Osteoblast (primary cell): Measurements from ENCODE around the gene KLHDC7A. TPM values are rescaled to one million over a fixed set of nuclear protein-coding genes. Genes with fewer than 3 reads are reported as not detected.

Experiments
- DNase-seq: peaks from one replicate; pipeline ENCODE4 v3.0.0; 2011; ENCODE audit warnings: low spot score, mixed read lengths; ENCODE audit not compliant: insufficient read length; ENCODE audit errors: missing footprints
- H2AFZ ChIP-seq: 2 replicates; pipeline ENCODE4 v1.6.0; 2011; ENCODE audit warnings: mild to moderate bottlenecking, low read length
- H3K27ac ChIP-seq: 2 replicates; pipeline ENCODE4 v1.5.1; 2011; ENCODE audit warnings: mild to moderate bottlenecking, low read depth, low read length, moderate library complexity
- H3K27me3 ChIP-seq: 2 replicates; pipeline ENCODE4 v1.6.0; 2012; ENCODE audit warnings: mild to moderate bottlenecking, control low read depth, inconsistent platforms, low read length, moderate library complexity; ENCODE audit not compliant: insufficient read depth
- H3K36me3 ChIP-seq: 2 replicates; pipeline ENCODE4 v1.5.1; 2011; ENCODE audit warnings: mild to moderate bottlenecking, low read length, control low read depth, moderate library complexity; ENCODE audit not compliant: insufficient read depth
- H3K4me1 ChIP-seq: 2 replicates; pipeline ENCODE4 v1.5.1; 2011; ENCODE audit warnings: mild to moderate bottlenecking, low read length, control low read depth, moderate library complexity; ENCODE audit not compliant: insufficient read depth
- H3K4me2 ChIP-seq: 2 replicates; pipeline ENCODE4 v1.6.0; 2011; ENCODE audit warnings: mild to moderate bottlenecking, low read length; ENCODE audit not compliant: insufficient read depth
- H3K4me3 ChIP-seq: fragments of 200-600 bp; sonication (generic); 3 replicates; pipeline ENCODE4 v1.5.1; 2012; ENCODE audit warnings: mild to moderate bottlenecking, low read length, inconsistent platforms; ENCODE audit not compliant: insufficient read depth
- H3K79me2 ChIP-seq: 2 replicates; pipeline ENCODE4 v1.6.0; 2012; ENCODE audit warnings: mild to moderate bottlenecking, low read length, control low read depth, inconsistent platforms; ENCODE audit not compliant: insufficient read depth
- H3K9me3 ChIP-seq: 2 replicates; pipeline ENCODE4 v1.5.1; 2011; ENCODE audit warnings: low read depth, low read length, control low read depth
- H4K20me1 ChIP-seq: 2 replicates; pipeline ENCODE4 v1.6.0; 2012; ENCODE audit warnings: mild to moderate bottlenecking, low read length, control low read depth; ENCODE audit not compliant: insufficient read depth
- total RNA-seq: library from RNA; depleted of rRNA; stranded (reverse); fragments of >200 nt; gene quantifications from 2 replicates; pipeline ENCODE4 v1.2.3, GENCODE V29; 2012
- TF ChIP-seq, protein P1 (sequence below): IDR thresholded peaks from 2 replicates; pipeline ENCODE4 v1.5.1; 2011; ENCODE audit warnings: mild to moderate bottlenecking, low read depth, low read length, moderate library complexity; ENCODE audit errors: extremely low read depth

The KLHDC7A gene
- total RNA-seq, 1 donor, result not detected

- no peak for DNase-seq
These were observed 21.1 kb downstream of the KLHDC7A start for GRCh38 chr1:18501833-18502232.

GRCh38 chr1:18504609-18505008 lies 23.9 kb downstream of the KLHDC7A start:
- no peaks in the 10 kb centered on the region for H3K27me3 ChIP-seq
- H3K4me1 ChIP-seq, result no peaks in the 10 kb centered on the region

More at GRCh38 chr1:18501833-18502232, 21.1 kb downstream of the KLHDC7A start:
- no peaks in the 10 kb centered on the region for H3K9me3 ChIP-seq
- no peak overlapping the region for H2AFZ ChIP-seq
- H3K4me2 ChIP-seq, result no peak overlapping the region
- H3K36me3 ChIP-seq, result no peaks in the 10 kb centered on the region
- no peaks in the 10 kb centered on the region for H4K20me1 ChIP-seq
- H3K4me1 ChIP-seq, result no peaks in the 10 kb centered on the region
- no peaks in the 10 kb centered on the region for H3K27me3 ChIP-seq
- no peak overlapping the region for H3K4me3 ChIP-seq
- TF ChIP-seq, protein P1, sequence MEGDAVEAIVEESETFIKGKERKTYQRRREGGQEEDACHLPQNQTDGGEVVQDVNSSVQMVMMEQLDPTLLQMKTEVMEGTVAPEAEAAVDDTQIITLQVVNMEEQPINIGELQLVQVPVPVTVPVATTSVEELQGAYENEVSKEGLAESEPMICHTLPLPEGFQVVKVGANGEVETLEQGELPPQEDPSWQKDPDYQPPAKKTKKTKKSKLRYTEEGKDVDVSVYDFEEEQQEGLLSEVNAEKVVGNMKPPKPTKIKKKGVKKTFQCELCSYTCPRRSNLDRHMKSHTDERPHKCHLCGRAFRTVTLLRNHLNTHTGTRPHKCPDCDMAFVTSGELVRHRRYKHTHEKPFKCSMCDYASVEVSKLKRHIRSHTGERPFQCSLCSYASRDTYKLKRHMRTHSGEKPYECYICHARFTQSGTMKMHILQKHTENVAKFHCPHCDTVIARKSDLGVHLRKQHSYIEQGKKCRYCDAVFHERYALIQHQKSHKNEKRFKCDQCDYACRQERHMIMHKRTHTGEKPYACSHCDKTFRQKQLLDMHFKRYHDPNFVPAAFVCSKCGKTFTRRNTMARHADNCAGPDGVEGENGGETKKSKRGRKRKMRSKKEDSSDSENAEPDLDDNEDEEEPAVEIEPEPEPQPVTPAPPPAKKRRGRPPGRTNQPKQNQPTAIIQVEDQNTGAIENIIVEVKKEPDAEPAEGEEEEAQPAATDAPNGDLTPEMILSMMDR, result no peak
- H3K27ac ChIP-seq, result no peak overlapping the region
- no peaks in the 10 kb centered on the region for H3K79me2 ChIP-seq

DNA sequence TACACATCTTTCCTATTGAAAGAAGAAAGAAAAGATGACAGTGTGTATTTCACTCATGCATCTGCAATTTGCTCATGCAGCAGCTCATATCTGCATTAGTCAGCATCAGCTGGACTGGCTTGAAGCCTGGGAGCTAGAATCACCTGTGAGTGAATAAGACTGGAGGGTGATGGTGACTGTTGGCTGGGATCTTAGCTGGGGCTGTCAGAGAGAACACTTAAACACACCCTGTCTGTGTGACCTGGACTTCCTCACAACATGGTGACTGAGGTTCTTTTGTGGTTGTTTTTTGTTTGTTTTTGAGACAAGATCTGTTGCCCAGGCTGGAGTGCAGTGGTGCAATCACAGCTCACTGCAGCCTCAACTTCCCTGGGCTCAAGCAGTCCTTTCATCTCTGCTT lies 24.9 kb downstream of the KLHDC7A start:
- Histone ChIP-seq H3K4me3 (no peak overlapping the region), H3K4me1 (no peaks in the 10 kb centered on the region)
- TF ChIP-seq, protein P1, result no peak

More at GRCh38 chr1:18504609-18505008, 23.9 kb downstream of the KLHDC7A start:
- Histone ChIP-seq H2AFZ (no peak overlapping the region), H3K27ac (no peak overlapping the region), H3K36me3 (no peaks in the 10 kb centered on the region), H3K4me3 (no peak overlapping the region), H3K79me2 (no peaks in the 10 kb centered on the region), H3K9me3 (no peaks in the 10 kb centered on the region), H3K4me2 (no peak overlapping the region), H4K20me1 (no peaks in the 10 kb centered on the region)
- TF ChIP-seq, protein P1, result no peak
- no peak for DNase-seq

GRCh38 chr1:18508084-18508483 lies 27.4 kb downstream of the KLHDC7A start:
- Histone ChIP-seq H3K9me3 (no peaks in the 10 kb centered on the region), H3K36me3 (no peaks in the 10 kb centered on the region), H4K20me1 (no peaks in the 10 kb centered on the region), H2AFZ (no peak overlapping the region), H3K4me2 (no peak overlapping the region), H3K79me2 (no peaks in the 10 kb centered on the region), H3K4me3 (no peak overlapping the region), H3K4me1 (no peaks in the 10 kb centered on the region), H3K27ac (no peak overlapping the region), H3K27me3 (no peaks in the 10 kb centered on the region)
- DNase-seq, result no peak
- TF ChIP-seq, protein P1, result no peak

More for the DNA sequence above, 24.9 kb downstream of the KLHDC7A start:
- Histone ChIP-seq H3K79me2 (no peaks in the 10 kb centered on the region), H3K27me3 (no peaks in the 10 kb centered on the region), H4K20me1 (no peaks in the 10 kb centered on the region), H3K9me3 (no peaks in the 10 kb centered on the region), H2AFZ (no peak overlapping the region), H3K36me3 (no peaks in the 10 kb centered on the region), H3K27ac (no peak overlapping the region), H3K4me2 (no peak overlapping the region)
- no peak for DNase-seq
